H1 (cell line): Measurements from ENCODE around the gene PRKAA1. TPM values are rescaled to one million over a fixed set of nuclear protein-coding genes. Genes with fewer than 3 reads are reported as not detected.

Experiments used
- CTCF ChIA-PET: fragments of 300-600 bp; sonication (Branson Sonifier 250); formaldehyde crosslinking; loops from one replicate; lab custom pipeline; 2021; ENCODE audit not compliant: partially characterized antibody; lab: Charles Lee
- POLR2A ChIA-PET: fragments of 300-600 bp; sonication (Branson Sonifier 250); formaldehyde crosslinking; loops from one replicate; lab custom pipeline; 2021; ENCODE audit warnings: inconsistent platforms; ENCODE audit not compliant: partially characterized antibody; lab: Charles Lee
- DNase-seq, 2 experiments: peaks; one replicate each; pipeline versions ENCODE4 v3.0.0 to v3.0.0-alpha.2; 2010 to 2022; ENCODE audit warnings: low spot score in 2 of 2, low read depth in 1 of 2, mixed read lengths in 1 of 2
- FAIRE-seq: peaks from 2 replicates; lab custom pipeline; 2011; peaks lifted over from hg19 to GRCh38; lab: Jason Lieb, UNC
- H2AFZ ChIP-seq: 2 replicates; pipeline ENCODE4 v1.8.1; 2012; ENCODE audit warnings: low read length, inconsistent platforms
- H2AK5ac ChIP-seq: 2 replicates; pipeline ENCODE4 v1.6.1; 2013; ENCODE audit warnings: low read depth, low read length
- H2BK120ac ChIP-seq: replicated peaks from 2 replicates; pipeline ENCODE3; 2013; ENCODE audit warnings: low read depth, low read length, inconsistent platforms
- H2BK12ac ChIP-seq: 2 replicates; pipeline ENCODE4 v1.6.1; 2013; ENCODE audit warnings: low read depth, low read length
- H2BK15ac ChIP-seq: 2 replicates; pipeline ENCODE4 v1.6.1; 2013; ENCODE audit warnings: low read length
- H2BK20ac ChIP-seq: 2 replicates; pipeline ENCODE4 v1.6.1; 2013; ENCODE audit warnings: low read length
- H2BK5ac ChIP-seq: 2 replicates; pipeline ENCODE4 v1.6.1; 2013; ENCODE audit warnings: low read depth, low read length
- H3K14ac ChIP-seq: 2 replicates; pipeline ENCODE4 v1.6.1; 2013; ENCODE audit warnings: inconsistent platforms; ENCODE audit not compliant: insufficient read length
- H3K18ac ChIP-seq: 2 replicates; pipeline ENCODE4 v1.6.1; 2013; ENCODE audit warnings: low read length; ENCODE audit errors: extremely low read depth
- H3K23ac ChIP-seq: 2 replicates; pipeline ENCODE4 v1.6.1; 2013; ENCODE audit warnings: inconsistent platforms; ENCODE audit not compliant: insufficient read length
- H3K23me2 ChIP-seq: 2 replicates; pipeline ENCODE4 v1.6.1; 2013; ENCODE audit warnings: low read depth, low read length
- H3K27ac ChIP-seq: 2 replicates; pipeline ENCODE4 v1.6.1; 2011; ENCODE audit warnings: low read depth, low read length, inconsistent platforms
- H3K27me3 ChIP-seq, 4 experiments: replicated peaks in 1 of 4; 1 replicate in 1 of 4; 2 replicates in 3 of 4; pipeline versions ENCODE4 v1.6.1 to v1.8.1; 2011 to 2013; ENCODE audit warnings: low read length in 3 of 4, mild to moderate bottlenecking in 3 of 4, inconsistent platforms in 2 of 4, mixed read lengths in 2 of 4, moderate library complexity in 1 of 4; ENCODE audit not compliant: control insufficient read depth in 3 of 4, insufficient read depth in 3 of 4; ENCODE audit errors: extremely low read depth in 1 of 4
- H3K36me3 ChIP-seq, 4 experiments: 2 replicates each; pipeline versions ENCODE4 v1.6.1 to v1.8.1; 2011 to 2013; ENCODE audit warnings: mild to moderate bottlenecking in 4 of 4, low read length in 3 of 4, moderate library complexity in 2 of 4, control low read depth in 1 of 4, inconsistent platforms in 1 of 4; ENCODE audit not compliant: insufficient read depth in 4 of 4, control insufficient read depth in 2 of 4
- H3K4ac ChIP-seq: replicated peaks from 2 replicates; pipeline ENCODE3; 2013; ENCODE audit warnings: low read length, low read depth, mixed read lengths, inconsistent platforms; ENCODE audit not compliant: insufficient read length
- H3K4me1 ChIP-seq, 4 experiments: replicated peaks in 1 of 4; 1 replicate in 1 of 4; 2 replicates in 3 of 4; pipeline versions ENCODE4 v1.6.1 to v1.8.1; 2011 to 2013; ENCODE audit warnings: low read length in 3 of 4, inconsistent platforms in 2 of 4, mixed read lengths in 1 of 4; ENCODE audit not compliant: insufficient read depth in 4 of 4, control insufficient read depth in 3 of 4
- H3K4me2 ChIP-seq, 2 experiments: 2 replicates each; pipeline versions ENCODE4 v1.6.1 to v1.8.1; 2011 to 2013; ENCODE audit warnings: low read depth in 2 of 2, low read length in 2 of 2, control low read depth in 1 of 2, inconsistent platforms in 1 of 2, mild to moderate bottlenecking in 1 of 2; ENCODE audit not compliant: insufficient read depth in 1 of 2
- H3K4me3 ChIP-seq, 4 experiments: fragments of 200-600, 300-600 bp in 1 of 4; sonication (generic), shearing (Covaris generic), sonication (Bioruptor Twin) in 1 of 4; 2 replicates each; pipeline versions ENCODE4 v1.5.1 to v1.8.1; 2011 to 2016; ENCODE audit warnings: low read length in 4 of 4, low read depth in 3 of 4, control low read depth in 2 of 4, inconsistent platforms in 2 of 4, mild to moderate bottlenecking in 2 of 4, mixed read lengths in 1 of 4, moderate library complexity in 1 of 4; ENCODE audit not compliant: insufficient read depth in 2 of 4; ENCODE audit errors: extremely low read depth in 1 of 4
- H3K56ac ChIP-seq: replicated peaks from 2 replicates; pipeline ENCODE3; 2013; ENCODE audit warnings: low read depth, mild to moderate bottlenecking, mixed read lengths, low read length, inconsistent platforms; ENCODE audit not compliant: insufficient read length
- H3K79me1 ChIP-seq: 2 replicates; pipeline ENCODE4 v1.6.1; 2013; ENCODE audit warnings: low read depth, low read length, control low read depth
- H3K79me2 ChIP-seq, 2 experiments: 2 replicates each; pipeline versions ENCODE4 v1.6.1 to v1.8.1; 2012 to 2013; ENCODE audit warnings: low read length in 2 of 2, mild to moderate bottlenecking in 2 of 2, inconsistent platforms in 1 of 2; ENCODE audit not compliant: insufficient read depth in 2 of 2, control insufficient read depth in 1 of 2
- H3K9ac ChIP-seq, 4 experiments: replicated peaks in 1 of 4; 1 replicate in 1 of 4; 2 replicates in 3 of 4; pipeline versions ENCODE4 v1.6.1 to v1.8.1; 2011 to 2013; ENCODE audit warnings: low read depth in 3 of 4, low read length in 3 of 4, control low read depth in 2 of 4, mild to moderate bottlenecking in 2 of 4, moderate library complexity in 2 of 4, inconsistent platforms in 1 of 4; ENCODE audit errors: extremely low read depth in 1 of 4
- H3K9me3 ChIP-seq, 2 experiments: 2 replicates each; pipeline versions ENCODE4 v1.6.1 to v1.8.1; 2012 to 2013; ENCODE audit warnings: mild to moderate bottlenecking in 2 of 2, moderate library complexity in 2 of 2, control low read depth in 1 of 2, inconsistent platforms in 1 of 2, low read depth in 1 of 2, low read length in 1 of 2, mixed read lengths in 1 of 2; ENCODE audit not compliant: insufficient read depth in 2 of 2
- H4K20me1 ChIP-seq, 2 experiments: replicated peaks in 1 of 2; 2 replicates each; pipeline versions ENCODE3 to v1.8.1; 2011 to 2013; ENCODE audit warnings: inconsistent platforms in 2 of 2, low read length in 2 of 2, mild to moderate bottlenecking in 1 of 2; ENCODE audit not compliant: insufficient read depth in 2 of 2, control insufficient read depth in 1 of 2
- H4K5ac ChIP-seq: 2 replicates; pipeline ENCODE4 v1.6.1; 2013; ENCODE audit warnings: low read length, low read depth, mixed read lengths, inconsistent platforms; ENCODE audit not compliant: insufficient read length
- H4K8ac ChIP-seq: 2 replicates; pipeline ENCODE4 v1.8.0; 2013; ENCODE audit warnings: mild to moderate bottlenecking, moderate library complexity, low read length, inconsistent platforms; ENCODE audit not compliant: insufficient read depth; ENCODE audit errors: extremely low read depth
- H4K91ac ChIP-seq: replicated peaks from 2 replicates; pipeline ENCODE3; 2013; ENCODE audit warnings: low read length, mixed read lengths, inconsistent platforms; ENCODE audit not compliant: insufficient read length
- CEBPB ChIP-seq: IDR thresholded peaks from 2 replicates; pipeline ENCODE4 v1.6.1; 2012; ENCODE audit warnings: low read depth, low read length
- EP300 ChIP-seq, 2 experiments: IDR thresholded peaks; 1 replicate in 1 of 2; 2 replicates in 1 of 2; pipeline ENCODE4 v1.6.1; 2011 to 2012; ENCODE audit warnings: low read depth in 2 of 2, low read length in 2 of 2, mild to moderate bottlenecking in 2 of 2, borderline replicate concordance in 1 of 2, inconsistent platforms in 1 of 2, moderate library complexity in 1 of 2
- NRF1 ChIP-seq: IDR thresholded peaks from 2 replicates; pipeline ENCODE4 v1.6.1; 2011; ENCODE audit warnings: mild to moderate bottlenecking, low read depth, low read length, improper control_type of control experiment
- POLR2AphosphoS5 ChIP-seq: IDR thresholded peaks from 2 replicates; pipeline ENCODE4 v1.6.1; 2011; ENCODE audit warnings: low read depth, low read length
- TCF12 ChIP-seq: IDR thresholded peaks from 2 replicates; pipeline ENCODE4 v1.6.1; 2011; ENCODE audit warnings: low read depth, mild to moderate bottlenecking, low read length
- WGBS, 2 experiments: shearing (Covaris generic) in 1 of 2; methylation state at CpG; one replicate each; pipeline versions ENCODE4 v1.1.6 to v1.1.7; 2013 to 2015; ENCODE audit warnings: low lambda C conversion rate in 2 of 2, mixed read lengths in 2 of 2, inconsistent platforms in 1 of 2, low coverage in 1 of 2, missing lambda C conversion rate in 1 of 2; ENCODE audit not compliant: insufficient replicate concordance in 2 of 2, insufficient coverage in 1 of 2, insufficient read length in 1 of 2; ENCODE audit errors: extremely low coverage in 1 of 2, missing lambda C conversion rate in 1 of 2; 5-methylcytosine and 5-hydroxymethylcytosine counted together
- polyA plus RNA-seq, 7 experiments: library from polyadenylated mRNA; depleted of rRNA in 3 of 7; stranded (reverse) in 5 of 7; unstranded in 2 of 7; fragments of >200 nt in 5 of 7; fragments of 200-250 nt in 2 of 7; gene quantifications; 1 replicate in 5 of 7; 2 replicates in 1 of 7; 4 replicates in 1 of 7; pipeline versions ENCODE4 v1.2.1 to v1.2.3, GENCODE V29; 2011 to 2013; ENCODE audit warnings: missing spikeins in 2 of 7, mixed read lengths in 2 of 7
- total RNA-seq: library from RNA; stranded (reverse); fragmentation: NEBNext Ultra II Directional; extraction: Animal tissue kit (Norgen Biotek cat#: 25700); gene quantifications from 2 replicates; pipeline ENCODE4 v1.2.1, GENCODE V29; 2021

Gene PRKAA1
- total and polyA plus RNA-seq, 2 of the 8 experiments (the other 6 are each of a cell fraction or from before 2014, with no cell fraction given) = 10.4 to 33.1 TPM

DNA sequence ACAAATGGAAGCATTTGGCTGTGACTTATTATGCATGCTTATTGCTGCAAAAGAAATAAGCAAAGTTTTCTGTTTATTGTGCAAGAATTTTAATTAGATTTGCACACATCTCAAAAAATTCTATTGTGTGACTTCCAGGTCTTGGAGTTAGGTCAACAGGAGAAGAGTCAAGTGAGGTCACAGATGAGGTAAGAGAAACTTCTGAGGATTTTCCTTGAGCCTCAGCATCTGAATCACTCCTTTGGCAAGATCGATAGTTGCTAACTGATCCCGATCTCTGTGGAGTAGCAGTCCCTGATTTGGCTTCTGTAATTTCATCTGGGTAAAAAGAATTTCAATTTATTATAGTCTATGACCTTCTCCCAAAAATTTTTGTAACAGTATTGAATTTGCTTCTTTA, 35.5 kb downstream of the PRKAA1 start:
- Histone ChIP-seq H2BK120ac (no peak overlapping the region), H2BK20ac (no peak overlapping the region), H3K9me3 (no peaks in the 10 kb centered on the region), H3K23ac (no peak overlapping the region), H4K91ac (no peak overlapping the region), H2BK5ac (no peak overlapping the region), H4K5ac (no peak overlapping the region), H3K56ac (no peak overlapping the region), H4K8ac (no peak overlapping the region), H2BK12ac (no peak overlapping the region), H3K14ac (no peak overlapping the region), H3K27ac (no peak overlapping the region), H3K18ac (no peak overlapping the region), H3K36me3 (peaks cover 0 to 46% (median 27%) of the 10 kb centered on the region in 4 experiments; a peak in 7 of 8 replicates), H3K4ac (no peak overlapping the region), H3K27me3 (peaks cover 0 to 1% (median 0%) of the 10 kb centered on the region in 4 experiments; a peak in 1 of 7 replicates), H4K20me1 (peaks cover 0 to 2% of the 10 kb centered on the region in 2 experiments), H3K4me3 (no peak overlapping the region), H2AFZ (no peak overlapping the region), H2BK15ac (no peak overlapping the region), H3K23me2 (no peaks in the 10 kb centered on the region), H3K4me1 (no peaks in the 10 kb centered on the region), H3K9ac (no peak overlapping the region), H3K4me2 (no peak overlapping the region), H3K79me1 (no peaks in the 10 kb centered on the region), H2AK5ac (no peak overlapping the region), H3K79me2 (no peaks in the 10 kb centered on the region)
- no peak for TF ChIP-seq POLR2AphosphoS5
- no peak for TF ChIP-seq CEBPB
- no peak for TF ChIP-seq TCF12
- TF ChIP-seq NRF1 = no peak
- no peak for TF ChIP-seq EP300 (IDR thresholded peaks at IDR 0.05; ENCODE audit: borderline replicate concordance in 1 of 2, low read depth in 2 of 2, low read length in 2 of 2)
- DNase-seq (no peak), FAIRE-seq (no peak)
- 96% methylated on average over 2 of the region's 2 CpGs; no CpG with 5 or more reads in 1 of the 2 experiments for WGBS, 2 experiments
- POLR2A ChIA-PET = interaction anchor here (1.5 to 1.7 kb wide), 2 partner anchors 73 to 91 kb away, joined by 3 to 5 read pairs; partner anchors contain the start of gene RPL37
- CTCF ChIA-PET = interaction anchor here (1.2 kb wide), 1 partner anchor 25 kb away, joined by 4 read pairs; no protein-coding TSS in a partner anchor
